Activated CD4-positive, alpha-beta T cell treated with anti-CD3 and anti-CD28 coated beads for 36 hours (primary cell): ENCODE measurements around the gene MYCN. TPM values are rescaled to one million over a fixed set of nuclear protein-coding genes. Genes with fewer than 3 reads are reported as not detected.
A peak's percentile ranks its signal among the peaks of the same experiment; 100 is the strongest.

Experiments used
- ATAC-seq: fragments of 200-7000 bp; cut with Tn5 transposase; one replicate; pipeline ENCODE4 v1.10.0; 2021; ENCODE audit warnings: mild to moderate bottlenecking, moderate library complexity
- CTCF ChIA-PET: fragments of 350-600 bp; sonication (Branson Sonifier 250); formaldehyde crosslinking; loops from one replicate; lab custom pipeline; 2021; ENCODE audit warnings: antibody characterized with exemption; lab: Charles Lee
- POLR2A ChIA-PET: fragments of 350-600 bp; sonication (Branson Sonifier 250); formaldehyde crosslinking; loops from one replicate; lab custom pipeline; 2021; ENCODE audit warnings: antibody characterized with exemption, inconsistent platforms; lab: Charles Lee
- DNase-seq: peaks from one replicate; pipeline ENCODE4 v3.0.0-alpha.2; 2020
- H3K27ac Mint-ChIP-seq: one replicate; pipeline ENCODE4 v1.8.0; 2021; ENCODE audit warnings: mixed read lengths
- H3K27me3 Mint-ChIP-seq: one replicate; pipeline ENCODE4 v1.8.0; 2021; ENCODE audit warnings: mixed read lengths
- H3K36me3 Mint-ChIP-seq: one replicate; pipeline ENCODE4 v1.8.0; 2021; ENCODE audit warnings: low read depth, mixed read lengths
- H3K4me1 Mint-ChIP-seq: one replicate; pipeline ENCODE4 v1.8.0; 2021; ENCODE audit warnings: mixed read lengths
- H3K4me3 Mint-ChIP-seq: one replicate; pipeline ENCODE4 v1.8.0; 2021; ENCODE audit warnings: mild to moderate bottlenecking, moderate library complexity, mixed read lengths
- H3K9me3 Mint-ChIP-seq: one replicate; pipeline ENCODE4 v1.8.0; 2021; ENCODE audit warnings: low read depth, mixed read lengths
- intact Hi-C, 2 experiments: fragments of 100-400 bp; cut with DNase I in 1 of 2; cut with micrococcal nuclease in 1 of 2; formaldehyde crosslinking; loops; one replicate each; pipeline versions ENCODE4 v1.14.2 to v1.15.1; 2022 to 2024; cut with DNase I, micrococcal nuclease
- total RNA-seq, 2 experiments: library from RNA; stranded (reverse); gene quantifications; one replicate each; pipeline ENCODE4 v1.2.3, GENCODE V29; 2021

MYCN gene
- total RNA-seq, result under 1 TPM; 0.18 to 0.28 TPM

DNA sequence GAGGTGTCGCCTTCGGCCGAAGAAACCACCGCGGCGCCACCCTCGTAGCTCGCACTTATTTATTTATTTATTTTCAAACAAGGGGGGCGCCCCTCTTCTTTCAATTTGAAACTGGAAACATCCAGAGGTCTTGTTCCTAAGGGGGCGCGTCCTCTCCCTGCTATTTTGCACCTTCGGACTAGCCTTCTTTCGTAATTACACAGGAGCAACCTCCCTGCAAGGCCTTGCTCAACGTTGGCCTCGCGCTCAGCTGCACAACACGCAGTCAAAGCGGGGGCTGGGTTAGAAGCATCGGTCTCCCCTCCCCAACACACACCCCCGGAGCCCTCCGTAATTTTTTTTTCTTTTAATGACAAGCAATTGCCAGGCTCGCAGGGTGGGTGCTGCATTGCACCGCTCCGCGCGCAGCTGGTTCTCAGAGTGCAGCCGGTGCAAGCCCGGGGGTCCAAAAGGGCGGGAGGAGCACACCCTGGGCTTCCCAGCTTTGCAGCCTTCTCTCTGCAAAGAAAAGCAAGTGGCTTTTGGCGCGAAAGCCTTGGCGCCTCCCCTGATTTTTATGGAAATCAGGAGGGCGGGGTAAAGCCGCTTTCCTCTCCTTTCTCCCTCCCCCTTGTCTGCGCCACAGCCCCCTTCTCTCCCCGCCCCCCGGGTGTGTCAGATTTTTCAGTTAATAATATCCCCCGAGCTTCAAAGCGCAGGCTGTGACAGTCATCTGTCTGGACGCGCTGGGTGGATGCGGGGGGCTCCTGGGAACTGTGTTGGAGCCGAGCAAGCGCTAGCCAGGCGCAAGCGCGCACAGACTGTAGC is at the start of gene MYCN:
Gene MYCN (plus strand): TSS at position 697 of the 807 bp plus-strand sequence. CDS start 1,515 bp downstream, outside the sequence.
- H3K4me1 Mint-ChIP-seq, result peaks cover 25% of the 10 kb centered on the region
- no peak within 1 kb of the TSS for H3K27ac Mint-ChIP-seq
- peaks cover 41% of the 10 kb centered on the region for H3K27me3 Mint-ChIP-seq
- H3K36me3 Mint-ChIP-seq, result no peaks in the 10 kb centered on the region
- peak; percentile 78 for DNase-seq
- POLR2A ChIA-PET, result no interaction called here
- no peaks in the 10 kb centered on the region for H3K9me3 Mint-ChIP-seq
- peak within 1 kb of the TSS; percentile 52 for H3K4me3 Mint-ChIP-seq
- CTCF ChIA-PET, result interaction anchor here (0.5 to 2.3 kb wide), 32 partner anchors 9 to 798 kb away, joined by 3 to 26 read pairs (median 4); no protein-coding TSS in a partner anchor
- peak; percentile 46 for ATAC-seq
- intact Hi-C loops, result loop anchor here (1.0 to 10.0 kb wide), 10 partner anchors 75 to 669 kb away; no protein-coding TSS in a partner anchor

GRCh38 chr2:15890936-15891905 is 49.1 kb upstream of the MYCN start:
- no peak for DNase-seq
- no peak for ATAC-seq
- ChIA-PET CTCF (no interaction called here), POLR2A (no interaction called here)
- Mint-ChIP-seq H3K36me3 (no peaks in the 10 kb centered on the region), H3K27ac (no peak overlapping the region), H3K4me3 (no peak overlapping the region), H3K4me1 (no peaks in the 10 kb centered on the region), H3K27me3 (peaks cover 2% of the 10 kb centered on the region), H3K9me3 (no peaks in the 10 kb centered on the region)
- intact Hi-C loops, result no loop called here

DNA sequence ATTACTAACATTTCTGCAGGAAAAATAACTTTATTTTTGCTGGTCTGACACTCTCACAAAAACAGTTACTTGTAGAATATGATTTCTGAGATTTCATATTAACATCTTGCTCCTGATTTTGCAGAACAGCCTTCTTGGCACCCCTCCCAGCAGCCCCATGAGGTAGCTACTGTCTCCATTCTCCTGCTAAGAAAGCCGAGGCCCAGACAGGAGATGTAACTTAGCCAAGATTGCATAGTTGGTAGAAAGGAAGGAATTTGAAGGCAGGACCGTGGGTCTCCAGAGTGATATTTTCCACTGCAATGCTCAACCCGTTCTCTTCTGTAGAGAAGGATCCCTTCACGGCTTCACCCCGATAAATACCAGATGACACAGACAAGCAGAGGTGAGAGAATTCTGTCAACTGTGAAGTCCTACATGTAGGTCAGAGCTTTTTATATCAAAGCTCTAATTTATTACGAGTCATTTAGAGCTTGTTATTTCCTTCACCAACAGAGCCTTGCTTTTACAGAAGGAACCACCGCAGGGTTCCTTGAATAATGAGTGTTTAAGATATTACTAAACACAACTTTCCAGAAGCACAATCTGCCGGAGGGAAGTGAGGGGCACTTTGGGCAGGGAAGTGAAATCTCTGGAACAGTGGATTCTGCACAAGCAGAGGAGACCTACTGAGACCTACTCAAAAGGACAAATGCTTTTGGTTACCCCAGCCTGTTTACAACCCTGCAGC is 48.0 kb upstream of the MYCN start:
- H3K9me3 Mint-ChIP-seq, result no peaks in the 10 kb centered on the region
- H3K4me3 Mint-ChIP-seq, result no peak overlapping the region
- DNase-seq (no peak), ATAC-seq (no peak)
- ChIA-PET CTCF (no interaction called here), POLR2A (no interaction called here)
- no peaks in the 10 kb centered on the region for H3K36me3 Mint-ChIP-seq
- no peak overlapping the region for H3K27ac Mint-ChIP-seq
- H3K4me1 Mint-ChIP-seq, result no peaks in the 10 kb centered on the region
- H3K27me3 Mint-ChIP-seq, result peaks cover 2% of the 10 kb centered on the region
- intact Hi-C loops, result no loop called here

DNA sequence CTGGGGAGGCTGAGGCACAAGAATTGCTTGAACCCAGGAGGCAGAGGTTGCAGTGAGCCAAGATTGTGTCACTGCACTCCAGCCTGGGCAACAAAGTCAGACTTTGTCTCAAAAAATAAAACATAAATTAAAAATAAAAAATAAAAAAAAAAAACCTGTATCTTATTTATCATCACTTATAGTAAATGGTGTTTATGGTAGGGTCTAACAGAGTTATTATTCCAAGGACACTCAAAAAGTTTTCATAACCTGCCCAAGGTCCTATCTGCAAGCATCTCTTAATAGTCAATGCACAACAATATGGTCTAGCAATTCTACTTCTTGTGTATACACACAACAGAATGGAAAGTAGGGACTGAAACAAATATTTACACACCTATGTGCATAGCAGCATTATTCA is 47.3 kb upstream of the MYCN start:
- CTCF ChIA-PET, result no interaction called here

GRCh38 chr2:15893689-15894480 is 46.5 kb upstream of the MYCN start:
- Mint-ChIP-seq H3K9me3 (peaks cover 3% of the 10 kb centered on the region), H3K36me3 (no peaks in the 10 kb centered on the region), H3K4me1 (no peaks in the 10 kb centered on the region), H3K4me3 (no peak overlapping the region), H3K27me3 (peaks cover 4% of the 10 kb centered on the region), H3K27ac (no peak overlapping the region)
- POLR2A ChIA-PET, result no interaction called here
- DNase-seq (no peak), ATAC-seq (no peak)
- intact Hi-C loops, result no loop called here
- CTCF ChIA-PET, result no interaction called here

More for the DNA sequence above, 47.3 kb upstream of the MYCN start:
- Mint-ChIP-seq H3K27me3 (peaks cover 4% of the 10 kb centered on the region), H3K4me1 (no peaks in the 10 kb centered on the region), H3K27ac (no peak overlapping the region), H3K9me3 (peaks cover 3% of the 10 kb centered on the region), H3K36me3 (no peaks in the 10 kb centered on the region), H3K4me3 (no peak overlapping the region)
- ATAC-seq (no peak), DNase-seq (no peak)
- intact Hi-C loops, result no loop called here
- POLR2A ChIA-PET, result no interaction called here

GRCh38 chr2:15894481-15895144 is 45.7 kb upstream of the MYCN start:
- H3K9me3 Mint-ChIP-seq, result peaks cover 3% of the 10 kb centered on the region
- no peak for DNase-seq
- ChIA-PET POLR2A (no interaction called here), CTCF (no interaction called here)
- peaks cover 4% of the 10 kb centered on the region for H3K27me3 Mint-ChIP-seq
- no peaks in the 10 kb centered on the region for H3K4me1 Mint-ChIP-seq
- H3K27ac Mint-ChIP-seq, result no peak overlapping the region
- ATAC-seq, result no peak
- no peak overlapping the region for H3K4me3 Mint-ChIP-seq
- H3K36me3 Mint-ChIP-seq, result no peaks in the 10 kb centered on the region
- intact Hi-C loops, result no loop called here

DNA sequence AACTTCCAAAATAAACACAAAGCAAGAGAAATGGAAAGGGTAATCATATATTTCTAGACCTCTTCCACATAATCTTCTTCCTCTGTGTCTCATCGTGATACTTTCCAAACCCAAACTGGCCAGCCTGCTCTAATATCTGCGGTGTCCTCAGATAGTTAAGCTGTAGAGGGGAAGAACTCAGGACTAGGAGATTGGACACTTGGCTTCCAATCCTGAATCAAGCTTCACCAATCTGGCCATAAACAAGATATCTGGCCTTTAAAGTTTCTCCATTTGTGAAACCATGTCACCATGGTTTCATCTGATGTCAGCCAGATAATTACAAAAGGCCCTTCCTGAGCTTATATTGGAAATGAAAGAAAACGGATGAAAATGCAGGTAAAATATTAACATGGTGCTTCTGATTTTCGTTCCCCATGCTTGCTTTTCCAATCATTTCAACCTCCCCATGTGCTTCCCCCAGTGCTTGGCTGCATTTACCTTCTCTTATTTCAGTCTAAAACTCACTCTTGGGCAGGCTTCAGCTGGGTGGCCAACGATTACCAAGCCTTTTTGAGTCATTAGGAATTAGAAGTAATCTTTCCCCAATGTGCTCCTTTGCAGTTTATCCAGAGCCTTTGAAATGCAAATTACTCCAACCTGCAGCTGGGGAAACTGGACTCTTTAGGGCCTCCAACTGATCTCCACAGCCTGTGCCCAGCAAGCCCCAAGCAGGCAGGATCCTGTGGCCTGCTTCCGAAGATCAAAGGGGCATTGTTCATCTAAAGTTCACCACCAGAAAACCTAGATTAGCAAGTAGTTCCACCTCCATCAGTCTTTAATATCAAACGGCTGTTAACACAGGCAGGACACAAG is 44.5 kb upstream of the MYCN start:
- ChIA-PET CTCF (interaction anchor here (1.6 kb wide), 1 partner anchor 10 kb away, joined by 5 read pairs; no protein-coding TSS in a partner anchor), POLR2A (no interaction called here)
- peaks cover 4% of the 10 kb centered on the region for H3K27me3 Mint-ChIP-seq

GRCh38 chr2:15896859-15897258 is 43.5 kb upstream of the MYCN start:
- Mint-ChIP-seq H3K27ac (no peak overlapping the region), H3K36me3 (no peaks in the 10 kb centered on the region), H3K4me3 (no peak overlapping the region), H3K4me1 (no peaks in the 10 kb centered on the region), H3K27me3 (peaks cover 4% of the 10 kb centered on the region), H3K9me3 (peaks cover 3% of the 10 kb centered on the region)
- ATAC-seq (no peak), DNase-seq (no peak)
- POLR2A ChIA-PET, result interaction anchor here (0.7 kb wide), 1 partner anchor 18 kb away, joined by 5 read pairs; no protein-coding TSS in a partner anchor
- intact Hi-C loops, result no loop called here
- CTCF ChIA-PET, result interaction anchor here (1.6 kb wide), 1 partner anchor 11 kb away, joined by 5 read pairs; no protein-coding TSS in a partner anchor

More for the DNA sequence above, 44.5 kb upstream of the MYCN start:
- DNase-seq (no peak), ATAC-seq (no peak)
- Mint-ChIP-seq H3K36me3 (no peaks in the 10 kb centered on the region), H3K4me3 (no peak overlapping the region), H3K4me1 (no peaks in the 10 kb centered on the region), H3K27ac (no peak overlapping the region), H3K9me3 (peaks cover 3% of the 10 kb centered on the region)
- intact Hi-C loops, result no loop called here

DNA sequence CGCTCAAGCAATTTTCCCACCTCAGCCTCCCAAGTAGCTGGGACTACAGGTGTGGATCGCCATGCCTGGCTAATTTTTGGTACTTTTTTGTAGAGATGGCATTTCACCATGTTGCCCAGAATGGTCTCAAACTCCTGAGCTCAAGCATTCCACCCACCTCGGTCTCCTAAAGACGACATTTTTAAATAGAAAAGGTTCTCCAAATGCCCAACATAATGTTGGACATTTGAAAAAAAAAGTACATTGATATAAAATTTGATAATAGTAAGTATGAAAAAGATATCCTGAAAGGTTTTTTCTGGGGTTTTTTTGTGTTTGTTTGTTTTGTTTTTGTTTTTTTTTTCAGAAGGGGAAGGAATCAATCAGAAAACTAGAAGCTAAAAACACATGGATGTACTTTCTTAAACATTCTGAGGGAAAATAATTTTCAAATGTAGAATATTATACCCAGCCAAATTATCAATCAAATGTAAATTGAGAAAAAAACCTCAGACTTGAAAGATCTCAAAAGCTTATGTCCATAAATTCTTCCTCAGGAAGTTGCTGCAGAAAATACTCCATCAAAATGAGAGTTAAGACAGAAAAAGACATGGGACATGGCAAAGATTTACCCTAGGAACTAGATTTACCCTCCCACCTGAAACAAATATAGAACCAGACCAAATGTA is 42.8 kb upstream of the MYCN start:
- Mint-ChIP-seq H3K27ac (no peak overlapping the region), H3K27me3 (peaks cover 4% of the 10 kb centered on the region), H3K36me3 (no peaks in the 10 kb centered on the region), H3K9me3 (peaks cover 3% of the 10 kb centered on the region), H3K4me1 (no peaks in the 10 kb centered on the region), H3K4me3 (no peak overlapping the region)
- ChIA-PET CTCF (no interaction called here), POLR2A (interaction anchor here (0.7 kb wide), 1 partner anchor 17 kb away, joined by 5 read pairs; no protein-coding TSS in a partner anchor)
- ATAC-seq, result no peak
- DNase-seq, result no peak
- intact Hi-C loops, result no loop called here
